ENCODE measurements around the gene MEX3C. TPM values are rescaled to one million over a fixed set of nuclear protein-coding genes. Genes with fewer than 3 reads are reported as not detected.

MEX3C gene
- total and polyA plus RNA-seq, 2 of the 4 experiments (the other 2 are of a cell fraction), result 26.0 to 50.9 TPM

DNA sequence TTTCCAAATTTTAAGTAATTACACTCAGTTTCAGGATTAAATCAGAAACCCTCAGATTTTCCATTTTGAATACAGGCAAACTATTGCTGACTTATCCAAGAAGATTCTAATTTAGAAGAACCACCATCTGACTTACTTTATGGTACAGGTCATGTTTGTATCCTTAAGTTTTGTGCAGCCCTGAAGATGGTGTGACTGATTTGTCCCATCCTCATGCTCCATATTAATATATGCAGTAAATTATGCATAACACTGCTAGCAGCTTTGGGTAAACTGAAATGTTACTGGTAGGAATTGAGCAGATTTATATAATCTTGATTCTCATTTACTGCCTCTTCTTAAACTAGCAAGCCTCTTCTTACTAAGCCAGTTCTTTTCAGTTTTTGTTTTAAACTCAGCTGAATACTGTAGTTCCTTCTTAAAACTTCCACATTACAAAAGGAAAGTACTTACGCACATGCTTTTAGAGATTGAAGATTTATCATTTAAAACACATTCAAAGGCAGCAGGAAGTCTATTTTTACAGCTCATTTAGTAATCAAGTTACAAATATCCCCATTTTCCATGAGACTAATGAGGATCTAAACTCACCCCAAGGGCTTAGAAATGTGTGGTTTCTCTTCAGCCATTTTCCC, 25.7 kb downstream of the MEX3C start:
- Histone ChIP-seq H3K4me3 (ENCODE audit: insufficient read depth, low read depth, low read length) (no peak overlapping the region), H2BK15ac (ENCODE audit: low read depth, low read length) (no peak overlapping the region), H4K5ac (ENCODE audit: low read depth, low read length) (no peak overlapping the region), H2BK20ac (ENCODE audit: low read depth, low read length) (no peak overlapping the region), H3K9ac (ENCODE audit: low read depth, low read length) (no peak overlapping the region), H3K4me1 (ENCODE audit: control insufficient read depth, insufficient read depth, low read length) (no peaks in the 10 kb centered on the region), H3K4me2 (ENCODE audit: low read depth, low read length) (no peak overlapping the region), H3K14ac (replicated peaks; ENCODE audit: low read depth, low read length) (no peak overlapping the region), H3K4ac (ENCODE audit: low read depth, low read length) (no peak overlapping the region), H2AK5ac (ENCODE audit: low read depth, low read length) (no peak overlapping the region), H4K20me1 (ENCODE audit: insufficient read depth, low read length) (peaks cover 6% of the 10 kb centered on the region; the same call in 1 of the 2 replicates), H2BK120ac (ENCODE audit: low read depth, low read length) (no peak overlapping the region), H3K18ac (ENCODE audit: low read depth, low read length) (no peak overlapping the region), H4K8ac (ENCODE audit: low read depth in 2 of 2, low read length in 2 of 2) (no peak overlapping the region), H3K9me1 (ENCODE audit: insufficient read depth, low read length) (peaks cover 7% of the 10 kb centered on the region; the same call in 1 of the 2 replicates), H3K9me3 (ENCODE audit: control insufficient read depth, insufficient read depth, low read length) (no peaks in the 10 kb centered on the region), H2AK9ac (replicated peaks; ENCODE audit: low read depth, low read length, poor library complexity) (no peak overlapping the region), H3K79me1 (ENCODE audit: low read depth in 1 of 2, low read length in 2 of 2) (peaks cover 23 to 32% of the 10 kb centered on the region in 2 experiments), H4K91ac (ENCODE audit: insufficient read depth, low read depth, low read length) (no peak overlapping the region), H3K23ac (ENCODE audit: low read depth, low read length) (no peak overlapping the region), H3K27ac (ENCODE audit: insufficient read depth, low read length) (no peak overlapping the region), H3K56ac (ENCODE audit: extremely low read depth, insufficient read depth, low read length) (no peak overlapping the region), H3K36me3 (ENCODE audit: control insufficient read depth, insufficient read depth, low read length) (peaks cover 6% of the 10 kb centered on the region), H2AFZ (replicated peaks; ENCODE audit: low read length, poor library complexity) (no peak overlapping the region), H3K27me3 (ENCODE audit: control insufficient read depth, insufficient read depth, low read length) (no peaks in the 10 kb centered on the region), H2BK5ac (ENCODE audit: low read depth, low read length, poor library complexity, severe bottlenecking) (no peak overlapping the region)
- BruUV-seq (replicated peaks), result no TSS peak
- ATAC-seq (ENCODE audit: low read depth) (no peak), DNase-seq (no peak)
- ChIA-PET CTCF (interaction anchor here (0.6 kb wide), 1 partner anchor 263 kb away, joined by 3 read pairs; no protein-coding TSS in a partner anchor), POLR2A (ENCODE audit: unreplicated experiment) (no interaction called here)
- dilution Hi-C loops (cut with HindIII; ENCODE audit: low sequenced_read_pairs, unreplicated experiment), result no loop called here
- intact Hi-C loops (cut with micrococcal nuclease), result no loop called here
- in situ Hi-C loops (cut with MboI; ENCODE audit: low sequenced_read_pairs), result no loop called here
- WGBS, 2 experiments (ENCODE audit: extremely low coverage in 2 of 2, insufficient read length in 1 of 2), result no CpG with 5 or more reads among the region's 1 CpG
- TF ChIP-seq RAD21 (IDR thresholded peaks at IDR 0.05; ENCODE audit: low read length), result no peak
- no peak for TF ChIP-seq MXI1 (IDR thresholded peaks at IDR 0.05; ENCODE audit: borderline replicate concordance, low read depth, low read length)
- no peak for TF ChIP-seq CEBPB (IDR thresholded peaks at IDR 0.05; ENCODE audit: low read depth, low read length)
- no peak for TF ChIP-seq NFE2L2 (IDR thresholded peaks at IDR 0.05; ENCODE audit: low read depth, low read length)
